Smooth muscle cell of the pulmonary artery (primary cell): ENCODE data around the gene MAMDC4. TPM values are rescaled to one million over a fixed set of nuclear protein-coding genes. Genes with fewer than 3 reads are reported as not detected.

Experiments
- total RNA-seq: library from RNA; depleted of rRNA; stranded (reverse); fragments of >200 nt; gene quantifications from 2 replicates; pipeline ENCODE4 v1.2.3, GENCODE V29; 2014

Gene MAMDC4
- 4.6 and 6.5 TPM in 2 replicates for total RNA-seq

GRCh38 chr9:136851941-136852663, at the start of gene MAMDC4:
MAMDC4 (plus strand) TSS chr9:136852346; CDS start chr9:136852417, 71 bp downstream.

GRCh38 chr9:136807281-136808074, 44.7 kb upstream of the MAMDC4 start, which contains the start of gene RABL6:
RABL6 (plus strand) TSS chr9:136807948; CDS start chr9:136808197, 249 bp downstream.

GRCh38 chr9:136842380-136842948, 9.7 kb upstream of the MAMDC4 start, which contains the start of gene AJM1:
AJM1 (plus strand) TSS chr9:136842478; CDS start chr9:136844415, 1,937 bp downstream.

GRCh38 chr9:136849038-136849959, 2.8 kb upstream of the MAMDC4 start, which contains the start of gene PHPT1:
PHPT1 (plus strand) TSS chr9:136849409; CDS start chr9:136849431, 22 bp downstream.

GRCh38 chr9:136885950-136886578, 33.9 kb downstream of the MAMDC4 start, which contains the start of gene TRAF2:
TRAF2 (plus strand) TSS chr9:136886516; CDS start chr9:136898741, 12,225 bp downstream.

Other genes starting within 250 kb of the MAMDC4 start
- 28.3 and 40.9 TPM in 2 replicates for gene EGFL7, start 189.4 kb upstream of the MAMDC4 start, total RNA-seq
- gene AGPAT2, start 164.9 kb upstream of the MAMDC4 start, total RNA-seq, result 42.9 and 46.8 TPM in 2 replicates
- 2.9 and 3.8 TPM in 2 replicates for gene DIPK1B, start 139.8 kb upstream of the MAMDC4 start, total RNA-seq
- gene LCN10, start 109.4 kb upstream of the MAMDC4 start, total RNA-seq, result 0.33 TPM in 1 of 2 replicates, not detected in the other
- not detected in 2 replicates for gene LCN6, start 103.8 kb upstream of the MAMDC4 start, total RNA-seq
- gene LCN8, start 94.1 kb upstream of the MAMDC4 start, total RNA-seq, result not detected in 2 replicates
- not detected in 2 replicates for gene LCN15, start 87.8 kb upstream of the MAMDC4 start, total RNA-seq
- 38.7 and 42.2 TPM in 2 replicates for gene TMEM141, start 61.0 kb upstream of the MAMDC4 start, total RNA-seq
- 0.52 and 0.89 TPM in 2 replicates for gene CCDC183, start 56.0 kb upstream of the MAMDC4 start, total RNA-seq
- 49.9 and 65.1 TPM in 2 replicates for gene RABL6, start 44.4 kb upstream of the MAMDC4 start, total RNA-seq
- 3.6 and 4.0 TPM in 2 replicates for gene AJM1, start 9.9 kb upstream of the MAMDC4 start, total RNA-seq
- 138 and 150 TPM in 2 replicates for gene PHPT1, start 2.9 kb upstream of the MAMDC4 start, total RNA-seq
- gene EDF1, start 14.0 kb downstream of the MAMDC4 start, total RNA-seq, result 170 and 198 TPM in 2 replicates
- gene TRAF2, start 34.2 kb downstream of the MAMDC4 start, total RNA-seq, result 14.4 and 18.5 TPM in 2 replicates
- gene FBXW5, start 92.4 kb downstream of the MAMDC4 start, total RNA-seq, result 164 and 216 TPM in 2 replicates
- gene C8G, start 92.9 kb downstream of the MAMDC4 start, total RNA-seq, result 0.72 and 0.79 TPM in 2 replicates
- 0.20 TPM in 1 of 2 replicates, not detected in the other for gene LCN12, start 99.9 kb downstream of the MAMDC4 start, total RNA-seq
- 11.1 and 66.1 TPM in 2 replicates for gene PTGDS, start 125.2 kb downstream of the MAMDC4 start, total RNA-seq
- 0.50 and 1.1 TPM in 2 replicates for gene LCNL1, start 130.6 kb downstream of the MAMDC4 start, total RNA-seq
- 8.0 and 11.2 TPM in 2 replicates for gene PAXX, start 140.1 kb downstream of the MAMDC4 start, total RNA-seq
- gene CLIC3, start 144.2 kb downstream of the MAMDC4 start, total RNA-seq, result 2.0 and 2.9 TPM in 2 replicates
- 81.1 and 129 TPM in 2 replicates for gene ABCA2, start 175.9 kb downstream of the MAMDC4 start, total RNA-seq
- gene FUT7, start 179.7 kb downstream of the MAMDC4 start, total RNA-seq, result not detected in 2 replicates
- gene NPDC1, start 193.8 kb downstream of the MAMDC4 start, total RNA-seq, result 21.6 and 66.1 TPM in 2 replicates
- gene ENTPD2, start 201.7 kb downstream of the MAMDC4 start, total RNA-seq, result not detected in 2 replicates
- gene SAPCD2, start 218.2 kb downstream of the MAMDC4 start, total RNA-seq, result 2.7 and 3.7 TPM in 2 replicates
- gene UAP1L1, start 225.2 kb downstream of the MAMDC4 start, total RNA-seq, result 20.3 and 38.3 TPM in 2 replicates
- gene MAN1B1, start 234.6 kb downstream of the MAMDC4 start, total RNA-seq, result 153 and 203 TPM in 2 replicates